A549 (cell line): Measurements from ENCODE around the gene SPPL2A.

Source experiments
- CBX2 ChIP-seq: fragments of 200-600 bp; sonication (generic); IDR thresholded peaks from 2 replicates; pipeline ENCODE4 v1.6.1; 2016; ENCODE audit warnings: low read depth, mild to moderate bottlenecking, borderline replicate concordance
- CEBPB ChIP-seq, 2 experiments: fragments of >200 bp in 1 of 2; sonication (Bioruptor Twin) in 1 of 2; formaldehyde crosslinking in 1 of 2; IDR thresholded peaks; 2 replicates each; pipeline ENCODE4 v1.6.1; 2012 to 2016
- CTCF ChIP-seq: fragments of >200 bp; sonication (Bioruptor Twin); formaldehyde crosslinking; IDR thresholded peaks from 3 replicates; pipeline ENCODE4 v1.5.1; 2016
- EP300 ChIP-seq, 2 experiments: fragments of >200 bp; sonication (Bioruptor Twin); formaldehyde crosslinking; IDR thresholded peaks; 2 replicates in 1 of 2; 3 replicates in 1 of 2; pipeline ENCODE4 v1.6.1; 2016 to 2017
- FOSL2 ChIP-seq, 2 experiments: fragments of 450-650 bp in 1 of 2; fragments of >200 bp in 1 of 2; sonication (Bioruptor Twin) in 1 of 2; formaldehyde crosslinking; IDR thresholded peaks; 2 replicates each; pipeline versions ENCODE4 v1.5.0 to v1.6.1; 2016 to 2020; ENCODE audit warnings: mild to moderate bottlenecking in 1 of 2, moderate library complexity in 1 of 2
- HDAC2 ChIP-seq: fragments of 200-600 bp; sonication (generic); IDR thresholded peaks from 2 replicates; pipeline ENCODE4 v1.6.1; 2016
- HMGXB4 ChIP-seq: fragments of 250-450 bp; sonication (Bioruptor Pico); IDR thresholded peaks from 2 replicates; pipeline ENCODE4 v1.5.0; 2021; ENCODE audit warnings: mild to moderate bottlenecking, moderate library complexity, borderline replicate concordance
- JUNB ChIP-seq: fragments of >200 bp; sonication (Bioruptor Twin); formaldehyde crosslinking; IDR thresholded peaks from 2 replicates; pipeline ENCODE4 v1.6.1; 2016
- MAFK ChIP-seq: fragments of 450-650 bp; IDR thresholded peaks from 2 replicates; pipeline ENCODE4 v1.6.1; 2014; ENCODE audit not compliant: partially characterized antibody
- MAX ChIP-seq: IDR thresholded peaks from 2 replicates; pipeline ENCODE4 v1.6.1; 2012
- NR3C1 ChIP-seq: fragments of >200 bp; sonication (Bioruptor Twin); formaldehyde crosslinking; IDR thresholded peaks from 3 replicates; pipeline ENCODE4 v1.6.1; 2017
- POLR2A ChIP-seq: IDR thresholded peaks from 2 replicates; pipeline ENCODE4 v1.6.1; 2012; ENCODE audit warnings: mild to moderate bottlenecking, low read length
- RCOR1 ChIP-seq: fragments of 150-350 bp; IDR thresholded peaks from 2 replicates; pipeline ENCODE4 v1.6.1; 2014; ENCODE audit warnings: antibody characterized with exemption, low read length, low read depth

GRCh38 chr15:50670115-50670514 lies 95.4 kb downstream of the SPPL2A start:
- TF ChIP-seq RCOR1 (no peak), CTCF (no peak), JUNB (no peak), MAX (no peak), NR3C1 (no peak), CBX2 (no peak), FOSL2 (IDR thresholded peaks at IDR 0.05) (no peak), FOSL2 (CRISPR knock-in tag; IDR thresholded peaks at IDR 0.05) (no peak), POLR2A (no peak), EP300 (IDR thresholded peaks at IDR 0.05) (no peak), CEBPB (IDR thresholded peaks at IDR 0.05) (no peak), MAFK (no peak), HDAC2 (no peak), HMGXB4 (no peak)
